Pulmonary artery endothelial cell (primary cell): ENCODE data around the gene RPP38. TPM values are rescaled to one million over a fixed set of nuclear protein-coding genes. Genes with fewer than 3 reads are reported as not detected.

Experiments used
- DNase-seq: peaks from one replicate; pipeline ENCODE4 v3.0.0-alpha.2; 2011; ENCODE audit warnings: low read depth, low spot score
- total RNA-seq: library from RNA; depleted of rRNA; stranded (reverse); fragments of >200 nt; gene quantifications from 2 replicates; pipeline ENCODE4 v1.2.3, GENCODE V29; 2014

Gene RPP38
- total RNA-seq, 1 donor from 2014 or later, result 10.4 TPM

- DNase-seq, result no peak
Measured at GRCh38 chr10:15149042-15149771, 52.1 kb downstream of the RPP38 start.

DNA sequence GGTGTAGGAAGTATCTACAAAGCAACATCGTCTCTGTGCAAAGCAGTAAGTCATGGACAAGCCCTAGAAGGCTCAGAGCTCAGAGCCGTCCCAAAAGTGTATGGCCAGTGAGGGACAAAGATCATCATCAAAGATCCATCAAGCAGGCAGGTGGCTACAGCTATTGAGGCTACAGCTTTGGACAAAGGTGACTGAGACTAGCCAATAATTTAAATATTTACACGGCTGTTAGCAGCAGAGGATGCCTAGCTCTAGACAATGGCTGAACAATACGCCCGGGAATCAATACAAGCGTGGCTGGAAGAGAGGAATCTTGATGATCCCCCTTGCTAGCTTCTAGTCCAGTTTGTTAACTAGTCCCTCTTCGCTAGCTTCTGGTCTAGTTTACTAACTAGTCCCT lies 53.4 kb downstream of the RPP38 start:
- DNase-seq, result no peak

DNA sequence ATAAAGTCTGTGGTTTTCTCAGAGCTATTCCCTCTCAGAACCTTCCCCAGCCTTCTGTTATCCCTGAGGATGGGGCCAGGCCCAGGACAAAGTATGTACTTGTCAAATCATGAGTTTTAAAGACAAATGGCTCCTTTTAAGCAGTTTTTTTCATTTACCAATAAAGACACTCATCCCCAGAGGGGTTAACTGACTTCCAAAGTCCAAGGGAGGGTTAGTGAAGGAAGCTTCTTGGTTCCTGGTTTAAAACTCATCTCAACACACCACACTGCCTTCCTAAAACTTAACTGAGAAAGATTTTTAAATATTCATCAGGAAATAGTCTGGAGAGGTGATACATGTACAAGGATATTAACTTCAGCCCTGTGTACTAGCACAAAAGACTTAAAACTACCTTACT lies 55.4 kb downstream of the RPP38 start:
- no peak for DNase-seq

Other genes starting within 250 kb of the RPP38 start
- gene SUV39H2, start 218.5 kb upstream of the RPP38 start, total RNA-seq, result 13.9 and 37.7 TPM in 2 replicates
- 7.5 and 9.3 TPM in 2 replicates for gene DCLRE1C, start 143.3 kb upstream of the RPP38 start, total RNA-seq
- 0.32 TPM in 1 of 2 replicates, not detected in the other for gene MEIG1, start 138.0 kb upstream of the RPP38 start, total RNA-seq
- 0.14 TPM in 1 of 2 replicates, not detected in the other for gene OLAH, start 53.4 kb upstream of the RPP38 start, total RNA-seq
- 2.6 and 3.1 TPM in 2 replicates for gene ACBD7, start 8.6 kb upstream of the RPP38 start, total RNA-seq
- 55.7 and 62.2 TPM in 2 replicates for gene NMT2, start 71.3 kb downstream of the RPP38 start, total RNA-seq